Activated naive CD4-positive, alpha-beta T cell treated with anti-CD3 and anti-CD28 coated beads, Interleukin-2, amount 50 U/mL, for 16 hours (primary cell): ENCODE data around the gene ENPP7.

Experiments used
- DNase-seq: peaks from one replicate; pipeline ENCODE4 v3.0.0-alpha.2; 2020

The ENPP7 gene

GRCh38 chr17:79779084-79779529 lies 48.4 kb downstream of the ENPP7 start:
- no peak for DNase-seq

- no peak for DNase-seq
Measured at GRCh38 chr17:79779661-79780365, 49.1 kb downstream of the ENPP7 start.

GRCh38 chr17:79781012-79781650 lies 50.4 kb downstream of the ENPP7 start:
- no peak for DNase-seq

GRCh38 chr17:79781736-79782575 lies 51.2 kb downstream of the ENPP7 start:
- no peak for DNase-seq

- DNase-seq: no peak
Measured at GRCh38 chr17:79783891-79784290, 53.1 kb downstream of the ENPP7 start.

- DNase-seq: no peak
Measured at GRCh38 chr17:79784353-79785016, 53.7 kb downstream of the ENPP7 start.

- no peak for DNase-seq
Measured at GRCh38 chr17:79785017-79785899, 54.5 kb downstream of the ENPP7 start.

- DNase-seq: no peak
Measured at GRCh38 chr17:79785900-79786810, 55.4 kb downstream of the ENPP7 start.

GRCh38 chr17:79786930-79787643 lies 56.3 kb downstream of the ENPP7 start:
- DNase-seq: no peak

- no peak for DNase-seq
Measured at GRCh38 chr17:79788455-79788854, 57.7 kb downstream of the ENPP7 start.

- no peak for DNase-seq
Measured at GRCh38 chr17:79788989-79789942, 58.5 kb downstream of the ENPP7 start.

- DNase-seq: no peak
Measured at GRCh38 chr17:79789943-79790804, 59.4 kb downstream of the ENPP7 start.

- DNase-seq: no peak
Measured at GRCh38 chr17:79790805-79791734, 60.3 kb downstream of the ENPP7 start.

- DNase-seq: no peak
Measured at GRCh38 chr17:79791735-79792161, 61.0 kb downstream of the ENPP7 start.
